NAMALWA (cell line): Measurements from ENCODE around the gene CDC16.
"Not testable (repeated sequence)": the region's sequence is repeated elsewhere in the genome, so short reads cannot be mapped to it uniquely, and the experiment has no call there.

ENCODE experiments used
- DNase-seq: peaks from one replicate; pipeline ENCODE4 v3.0.0-alpha.2; 2015; ENCODE audit warnings: low spot score

CDC16 gene, protein sequence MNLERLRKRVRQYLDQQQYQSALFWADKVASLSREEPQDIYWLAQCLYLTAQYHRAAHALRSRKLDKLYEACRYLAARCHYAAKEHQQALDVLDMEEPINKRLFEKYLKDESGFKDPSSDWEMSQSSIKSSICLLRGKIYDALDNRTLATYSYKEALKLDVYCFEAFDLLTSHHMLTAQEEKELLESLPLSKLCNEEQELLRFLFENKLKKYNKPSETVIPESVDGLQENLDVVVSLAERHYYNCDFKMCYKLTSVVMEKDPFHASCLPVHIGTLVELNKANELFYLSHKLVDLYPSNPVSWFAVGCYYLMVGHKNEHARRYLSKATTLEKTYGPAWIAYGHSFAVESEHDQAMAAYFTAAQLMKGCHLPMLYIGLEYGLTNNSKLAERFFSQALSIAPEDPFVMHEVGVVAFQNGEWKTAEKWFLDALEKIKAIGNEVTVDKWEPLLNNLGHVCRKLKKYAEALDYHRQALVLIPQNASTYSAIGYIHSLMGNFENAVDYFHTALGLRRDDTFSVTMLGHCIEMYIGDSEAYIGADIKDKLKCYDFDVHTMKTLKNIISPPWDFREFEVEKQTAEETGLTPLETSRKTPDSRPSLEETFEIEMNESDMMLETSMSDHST

DNA sequence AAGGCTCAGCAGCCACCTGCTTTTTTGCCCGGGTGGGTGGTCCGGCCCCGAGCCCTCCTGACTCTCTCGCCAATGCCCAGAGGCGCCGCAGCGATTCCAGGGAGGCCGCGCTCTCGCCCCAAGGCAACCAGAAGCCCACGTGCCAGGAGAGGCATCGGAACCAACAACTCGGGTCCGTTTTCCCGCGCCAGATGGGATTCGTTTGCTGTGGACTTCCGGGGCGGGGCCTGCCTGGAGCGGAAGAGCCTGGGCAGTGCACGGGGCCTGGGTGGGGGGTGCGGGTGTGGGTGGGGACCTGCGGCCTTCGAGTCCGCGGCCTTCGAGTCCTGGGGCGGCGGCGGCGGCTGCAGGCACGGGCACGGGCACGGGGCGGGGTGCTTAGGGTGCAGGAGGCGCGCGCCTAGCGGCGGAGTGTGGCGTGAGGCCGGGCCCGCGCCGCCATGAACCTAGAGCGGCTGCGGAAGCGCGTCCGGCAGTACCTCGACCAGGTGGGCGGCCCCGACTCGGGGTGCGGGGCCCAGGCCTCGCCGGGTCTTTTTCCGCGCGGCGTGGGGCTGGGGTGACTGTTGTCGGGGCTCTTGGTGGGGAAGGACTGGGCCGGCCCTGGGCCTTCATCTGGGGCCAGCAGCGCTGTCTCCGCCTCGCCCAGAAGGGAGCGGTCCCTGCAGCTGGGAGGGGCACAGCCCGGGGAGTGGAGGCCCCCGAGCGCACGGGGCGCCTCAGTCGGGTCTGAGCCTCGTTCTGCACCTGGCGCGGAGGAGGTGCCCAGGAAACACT, at the start of gene CDC16:
Gene CDC16, plus strand, starts transcription at position 253 of the 777 bp plus-strand sequence. Its CDS starts 188 bp downstream, at position 441.
- peak; percentile 96 for DNase-seq

DNA sequence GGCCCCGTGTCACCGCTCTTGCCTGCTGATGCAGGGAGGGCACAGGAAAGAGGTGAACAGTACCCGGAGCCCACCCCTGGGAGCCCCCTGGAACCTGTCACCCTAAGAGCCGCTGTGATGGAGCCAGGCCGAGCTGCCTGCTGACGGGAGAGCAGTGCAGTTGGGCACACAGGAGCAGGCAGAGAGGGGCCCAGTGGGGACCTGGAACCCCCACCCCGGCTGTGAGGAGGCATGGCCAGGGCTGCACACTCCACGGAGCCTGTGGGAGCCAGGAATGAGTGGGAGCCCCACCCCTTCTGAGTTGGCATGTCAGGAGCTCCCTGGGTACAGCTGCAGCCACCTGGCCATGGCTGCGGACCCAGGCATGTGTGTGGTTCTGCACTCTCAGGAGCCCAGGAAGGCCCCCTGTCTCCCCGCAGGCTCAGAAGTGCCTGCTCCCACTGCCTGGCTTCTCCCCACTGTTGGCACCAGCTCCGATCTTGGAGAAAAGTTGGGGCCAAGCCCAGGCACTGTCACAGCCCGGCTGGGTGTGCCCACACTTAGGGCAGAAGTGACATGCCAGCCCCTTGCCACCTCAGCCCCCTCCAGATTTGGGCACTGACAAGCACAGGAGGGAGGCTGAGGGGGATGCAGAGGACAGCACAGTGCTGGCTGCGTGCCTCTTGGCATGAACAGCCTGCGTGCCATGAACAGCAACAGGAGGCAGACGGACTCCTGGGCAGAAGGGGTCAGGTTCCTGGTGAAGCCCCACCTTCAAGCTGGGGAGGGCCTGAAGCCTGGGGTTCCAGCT, 49.3 kb upstream of the CDC16 start:
- DNase-seq, result no peak

DNA sequence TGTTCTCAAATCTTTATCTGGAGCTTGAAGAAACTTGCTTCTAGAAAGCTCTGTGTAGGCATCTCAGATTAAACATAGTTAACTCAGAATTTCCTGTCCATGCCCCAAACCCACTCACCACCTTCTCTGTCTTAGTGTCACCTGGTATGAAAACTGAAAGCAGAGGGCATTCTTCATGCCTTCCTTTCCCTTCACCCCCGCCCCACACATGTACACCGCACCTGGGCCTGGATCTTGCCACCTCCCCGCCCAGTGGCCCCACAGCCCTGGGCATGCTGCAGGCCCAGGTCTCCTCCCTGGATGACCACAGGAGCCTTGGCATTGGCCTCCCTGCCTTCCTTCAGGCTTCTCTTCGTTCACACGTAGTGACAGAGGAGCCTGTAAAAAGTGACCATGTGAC, 39.8 kb upstream of the CDC16 start:
- no peak for DNase-seq

DNA sequence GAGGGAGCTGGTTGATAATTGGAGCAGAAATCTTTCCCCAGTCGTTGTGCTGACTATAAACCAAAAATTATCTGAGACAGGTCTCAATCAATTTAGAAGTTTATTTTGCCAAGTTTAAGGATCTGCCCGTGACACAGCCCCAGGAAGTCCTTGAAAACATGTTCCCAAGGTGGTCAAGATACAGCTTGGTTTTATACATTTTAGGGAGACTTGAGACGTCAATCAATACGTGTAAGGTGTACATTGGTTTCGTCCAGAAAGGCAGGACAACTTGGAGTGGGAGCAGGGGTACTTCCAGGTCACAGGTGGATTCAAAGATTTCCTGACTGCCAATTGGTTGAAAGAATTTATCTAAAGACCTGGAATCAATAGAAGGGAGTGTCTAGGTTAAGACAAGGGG, 38.1 kb upstream of the CDC16 start:
- no peak for DNase-seq

DNA sequence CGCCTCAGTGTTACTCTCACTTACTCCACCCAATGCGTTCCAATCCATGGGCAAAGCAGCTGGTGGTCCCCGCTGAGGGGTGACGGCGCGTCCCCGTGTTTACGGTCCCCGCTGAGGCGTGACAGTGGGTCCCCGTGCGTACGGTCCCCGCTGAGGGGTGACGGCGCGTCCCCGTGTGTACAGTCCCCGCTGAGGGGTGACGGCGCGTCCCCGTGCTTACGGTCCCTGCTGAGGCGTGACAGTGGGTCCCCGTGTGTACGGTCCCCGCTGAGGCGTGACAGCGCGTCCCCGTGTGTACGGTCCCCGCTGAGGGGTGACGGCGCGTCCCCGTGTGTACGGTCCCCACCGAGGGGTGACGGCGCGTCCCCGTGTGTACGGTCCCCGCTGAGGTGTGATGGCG, 36.1 kb upstream of the CDC16 start:
- no peak for DNase-seq

DNA sequence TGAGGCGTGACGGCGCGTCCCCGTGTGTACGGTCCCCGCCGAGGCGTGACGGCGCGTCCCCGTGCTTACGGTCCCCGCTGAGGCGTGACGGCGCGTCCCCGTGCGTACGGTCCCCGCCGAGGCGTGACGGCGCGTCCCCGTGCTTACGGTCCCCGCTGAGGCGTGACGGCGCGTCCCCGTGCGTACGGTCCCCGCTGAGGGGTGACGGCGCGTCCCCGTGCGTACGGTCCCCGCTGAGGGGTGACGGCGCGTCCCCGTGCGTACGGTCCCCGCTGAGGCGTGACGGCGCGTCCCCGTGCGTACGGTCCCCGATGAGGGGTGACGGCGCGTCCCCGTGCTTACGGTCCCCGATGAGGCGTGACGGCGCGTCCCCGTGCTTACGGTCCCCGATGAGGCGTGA, 35.2 kb upstream of the CDC16 start:
- not testable (repeated sequence) for DNase-seq

DNA sequence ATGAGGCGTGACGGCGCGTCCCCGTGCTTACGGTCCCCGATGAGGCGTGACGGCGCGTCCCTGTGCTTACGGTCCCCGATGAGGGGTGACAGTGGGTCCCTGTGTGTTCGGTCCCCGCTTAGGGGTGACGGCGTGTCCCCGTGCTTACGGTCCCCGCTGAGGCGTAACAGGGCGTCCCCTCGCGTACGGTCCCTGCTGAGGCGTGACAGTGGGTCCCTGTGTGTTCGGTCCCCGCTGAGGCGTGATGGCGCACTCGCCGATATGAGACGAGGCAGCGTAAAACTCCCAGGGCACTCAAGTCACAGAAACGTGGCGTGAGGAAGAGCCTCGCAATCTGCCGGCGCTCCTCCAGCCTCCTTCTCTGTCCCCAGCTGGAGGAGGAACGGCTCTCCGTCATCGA, 34.7 kb upstream of the CDC16 start:
- no peak for DNase-seq

DNA sequence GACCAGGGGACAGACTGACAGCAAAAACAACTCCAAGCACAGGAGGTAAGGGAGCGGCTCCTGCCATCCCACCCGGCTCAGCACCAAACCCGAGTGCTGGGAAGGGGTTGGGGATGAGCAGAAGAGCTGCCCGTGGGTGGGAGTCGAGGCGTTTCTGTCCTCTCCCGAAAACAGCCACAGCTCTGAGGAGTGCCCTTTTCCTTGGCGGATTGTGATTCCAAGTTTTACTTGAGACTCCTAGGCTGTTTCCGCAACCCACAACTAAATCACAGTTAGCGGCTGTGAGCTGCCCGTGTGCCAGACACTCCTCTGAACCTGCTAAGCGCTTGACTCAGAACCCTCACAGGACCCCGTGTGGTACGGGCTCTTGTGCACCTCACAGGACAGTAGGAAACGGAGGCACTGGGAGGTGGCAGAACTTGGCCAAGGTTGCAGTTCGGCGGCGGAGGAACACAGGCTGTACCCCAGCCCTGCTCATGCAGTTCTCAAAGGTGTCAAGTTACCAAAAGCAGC, 34.2 kb upstream of the CDC16 start:
- no peak for DNase-seq

DNA sequence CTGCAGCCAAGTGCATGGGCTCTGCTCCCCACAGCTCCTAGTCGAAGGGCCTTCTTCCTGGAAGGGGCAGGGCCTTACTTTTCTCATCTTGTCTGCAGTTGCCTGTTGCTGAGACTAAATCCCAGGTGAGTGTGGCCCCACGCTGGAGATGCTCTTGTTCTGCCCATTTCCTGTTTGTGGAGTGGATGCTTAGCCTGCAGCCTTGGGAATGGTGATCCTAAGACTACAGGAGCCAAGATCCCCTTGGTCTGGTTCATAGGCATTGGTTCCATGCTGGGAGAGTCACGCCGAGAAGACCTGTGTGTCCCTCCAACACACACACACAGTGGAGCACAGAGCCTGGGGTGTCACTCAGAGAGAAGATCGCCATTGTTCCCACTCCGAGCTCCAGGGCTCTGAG, 32.1 kb upstream of the CDC16 start:
- no peak for DNase-seq

DNA sequence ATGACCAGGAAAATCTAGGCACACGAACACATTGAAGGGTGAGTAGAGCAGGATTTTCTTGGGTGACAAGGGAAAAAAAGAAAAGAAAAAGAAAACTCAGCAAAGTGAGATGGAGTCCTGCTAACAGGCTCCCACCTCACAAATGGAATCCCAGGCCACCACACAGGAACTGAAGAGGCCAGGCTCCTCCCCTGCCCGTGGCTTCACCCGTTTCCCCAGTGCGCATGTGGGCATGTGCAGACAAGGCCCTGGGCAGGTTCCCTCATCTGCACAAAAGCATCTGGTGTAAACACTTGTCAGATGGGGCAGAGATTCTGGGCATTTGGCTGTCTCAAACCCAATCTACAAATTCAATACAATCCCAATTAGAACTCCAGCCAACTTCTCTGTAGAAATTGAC, 31.2 kb upstream of the CDC16 start:
- no peak for DNase-seq

DNA sequence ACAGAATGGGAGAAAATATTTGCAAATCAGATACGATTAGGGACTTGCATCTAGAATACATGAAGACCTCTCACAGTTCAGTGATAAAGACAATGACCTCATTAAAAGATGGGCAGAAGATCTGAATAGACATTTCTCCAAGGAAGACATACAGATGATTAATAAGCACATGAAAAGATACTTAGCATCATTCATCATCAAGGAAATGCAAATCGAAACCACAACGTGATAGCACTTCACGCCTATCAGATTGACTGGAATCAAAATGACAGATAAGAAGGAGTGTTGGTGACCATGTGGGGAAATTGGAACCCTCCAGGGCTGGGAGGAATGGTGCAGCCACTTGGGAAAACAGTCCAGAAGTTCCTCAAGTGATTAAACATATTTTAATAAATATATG, 29.8 kb upstream of the CDC16 start:
- DNase-seq, result no peak

DNA sequence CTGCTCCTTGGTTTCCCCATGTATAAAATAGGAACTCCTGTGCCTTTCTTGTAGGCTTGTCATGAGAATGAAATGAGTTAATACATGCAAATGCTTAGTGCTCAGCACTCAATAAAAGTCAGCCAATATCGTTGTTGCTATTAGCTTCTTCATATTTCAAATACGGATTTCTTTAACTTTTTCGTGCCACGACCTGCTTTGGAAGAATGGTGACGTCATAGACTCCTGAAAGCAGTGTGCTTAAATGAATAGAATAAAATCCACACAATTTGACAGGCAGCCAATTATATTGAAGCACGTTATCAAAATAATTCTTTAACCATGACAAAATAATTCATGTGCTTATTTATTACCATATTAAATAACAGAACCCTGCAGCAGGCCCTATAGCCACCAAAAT, 26.6 kb upstream of the CDC16 start:
- DNase-seq, result no peak

DNA sequence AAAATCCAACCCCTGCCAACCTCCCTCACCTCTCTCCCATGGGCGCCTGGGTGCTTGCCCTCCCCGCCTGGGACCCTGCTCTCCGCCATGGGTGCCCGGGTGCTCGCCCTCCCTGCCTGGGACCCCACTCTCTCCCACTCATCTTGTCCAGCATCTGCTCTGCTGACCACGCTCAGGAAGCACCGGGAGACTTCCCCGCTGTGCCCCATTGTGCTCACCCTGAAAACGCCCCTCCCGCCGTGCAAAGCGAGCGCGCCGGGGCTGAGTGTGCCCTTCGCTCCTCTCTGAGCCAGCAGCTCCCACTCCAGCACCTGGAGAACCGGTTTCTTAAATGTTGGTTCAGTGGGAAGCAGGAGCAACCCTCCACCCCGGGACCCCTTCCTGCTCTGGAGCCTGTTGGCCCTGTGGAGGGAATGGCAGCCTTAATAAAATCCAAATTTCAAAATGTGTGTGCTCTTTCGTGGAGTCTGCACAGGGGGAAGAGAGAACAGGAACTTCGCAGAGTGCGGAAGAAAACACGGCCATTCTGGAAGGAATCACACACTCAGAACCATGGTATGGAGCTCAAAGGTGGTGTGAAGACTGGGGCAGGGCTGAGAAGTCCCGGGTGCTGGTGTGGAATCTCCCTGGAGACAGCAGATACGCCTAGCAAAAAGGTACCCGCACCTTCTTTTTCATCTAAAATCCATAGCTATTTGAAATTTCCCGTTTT, 23.1 kb upstream of the CDC16 start:
- DNase-seq, result no peak

DNA sequence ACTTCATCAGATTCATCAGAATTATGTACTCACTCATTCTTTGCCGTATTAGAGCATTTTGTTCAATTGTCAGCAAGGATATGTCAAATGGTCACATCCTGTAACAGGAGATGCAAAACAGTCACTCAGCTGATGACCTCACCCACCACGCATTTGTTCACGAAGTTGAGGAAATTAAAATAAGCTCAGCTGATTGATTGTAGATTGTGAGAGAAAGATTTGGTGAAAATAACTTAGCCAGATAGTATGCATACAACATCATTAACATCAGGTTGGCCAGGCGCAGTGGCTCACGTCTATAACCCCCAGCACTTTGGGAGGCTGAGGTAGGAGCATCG, 22.6 kb upstream of the CDC16 start:
- DNase-seq, result no peak

DNA sequence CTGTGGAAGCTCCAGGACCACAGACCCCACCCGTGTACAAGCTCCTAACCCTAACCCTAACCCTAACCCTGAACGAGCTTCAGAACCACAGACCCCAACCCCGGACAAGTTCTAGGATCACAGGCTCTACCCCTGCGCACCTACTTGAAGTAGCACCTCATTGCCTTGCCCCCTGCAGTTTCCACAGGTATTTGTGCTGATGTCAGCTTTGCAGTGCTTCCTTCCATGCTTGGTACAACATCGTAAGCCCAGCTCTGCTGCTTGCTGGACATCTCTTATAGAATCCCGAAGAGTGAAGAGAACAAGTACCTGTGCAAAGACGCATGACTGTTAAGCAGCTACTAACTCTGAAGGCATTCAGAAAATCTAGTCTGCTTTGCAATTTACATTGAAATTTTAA, 20.7 kb upstream of the CDC16 start:
- no peak for DNase-seq

DNA sequence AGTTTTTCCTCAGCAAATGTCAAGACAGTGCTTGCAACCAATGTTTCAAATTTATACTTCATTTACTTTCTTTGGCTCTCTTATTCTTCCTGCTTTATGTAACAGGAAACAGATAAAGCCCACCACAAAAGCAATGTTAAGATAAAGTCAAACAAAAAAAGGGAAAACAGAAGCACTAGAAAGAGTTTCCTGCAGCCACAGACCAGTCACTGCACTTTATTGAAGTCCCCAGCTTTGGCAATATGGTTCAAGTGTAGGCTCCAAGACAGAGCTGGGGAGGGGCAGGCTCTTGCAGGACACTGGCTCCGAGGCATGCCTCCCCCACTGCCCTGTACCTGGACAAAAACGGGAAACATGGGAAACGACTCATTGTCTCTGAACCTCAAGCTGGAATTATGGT, 15.3 kb upstream of the CDC16 start:
- DNase-seq, result no peak

DNA sequence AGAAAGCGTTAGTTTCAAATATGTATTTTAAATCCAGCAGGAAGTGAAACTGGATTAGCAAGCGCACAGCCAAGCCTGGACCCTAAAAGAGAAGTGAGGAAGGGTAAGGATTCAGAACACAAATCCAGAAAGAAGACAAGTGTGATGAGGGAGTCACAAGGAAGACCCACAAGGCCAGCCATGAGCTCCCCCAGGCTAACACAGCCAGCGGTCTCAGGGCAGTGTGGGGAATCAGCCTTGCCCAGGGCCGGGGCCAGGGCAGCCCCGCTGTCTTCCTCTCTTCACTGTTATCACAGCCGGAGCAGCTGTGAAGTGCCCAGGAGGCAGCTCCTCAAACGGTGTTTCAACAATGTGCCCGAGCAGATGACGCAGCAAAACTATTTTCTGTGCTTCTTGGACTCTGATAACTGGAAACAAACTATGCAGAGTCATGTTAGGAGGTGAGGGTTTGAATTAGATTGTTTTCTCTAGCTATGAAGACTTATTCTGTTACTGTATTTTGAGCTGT, 12.2 kb upstream of the CDC16 start:
- DNase-seq, result no peak

DNA sequence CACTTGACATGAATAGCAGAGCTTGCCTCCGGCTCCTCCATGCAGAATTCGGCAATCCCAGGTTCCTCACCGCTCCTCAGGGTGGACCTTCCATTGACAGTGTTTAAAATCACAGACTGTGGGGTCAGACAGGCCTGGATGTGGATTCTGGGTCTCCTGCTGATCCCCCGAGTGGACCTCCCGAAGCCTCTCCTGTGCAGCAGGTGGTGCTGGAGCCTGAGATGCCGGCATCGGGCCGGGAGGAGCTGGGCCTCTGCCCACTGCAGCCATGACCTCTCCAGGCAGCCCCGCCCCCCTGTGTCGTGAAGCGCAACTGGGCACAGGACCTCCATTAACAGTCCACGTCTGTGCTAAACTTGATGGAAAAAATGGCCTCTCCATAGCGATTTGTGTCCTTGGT, 10.5 kb upstream of the CDC16 start:
- no peak for DNase-seq

DNA sequence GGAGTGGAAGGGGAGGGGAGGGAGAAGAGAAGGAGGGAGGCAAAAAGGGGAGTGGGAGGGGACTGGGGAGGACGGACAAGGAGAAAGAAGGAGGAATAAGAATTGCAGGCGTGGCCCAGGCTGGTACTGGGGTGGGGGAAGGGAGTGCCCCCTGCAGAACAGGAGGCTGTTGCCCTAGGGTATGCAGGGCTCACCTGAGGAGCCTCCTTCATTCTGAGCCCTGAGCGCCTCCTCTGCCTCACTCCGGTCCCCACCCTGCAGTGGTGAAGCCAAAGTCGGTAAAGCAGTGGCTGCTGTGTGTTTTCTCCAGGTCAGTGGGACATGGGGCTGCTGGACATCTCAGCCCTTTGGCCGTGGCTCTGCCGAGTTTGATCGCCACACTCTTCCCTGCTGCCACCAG, 9.1 kb upstream of the CDC16 start:
- DNase-seq, result peak; percentile 23

DNA sequence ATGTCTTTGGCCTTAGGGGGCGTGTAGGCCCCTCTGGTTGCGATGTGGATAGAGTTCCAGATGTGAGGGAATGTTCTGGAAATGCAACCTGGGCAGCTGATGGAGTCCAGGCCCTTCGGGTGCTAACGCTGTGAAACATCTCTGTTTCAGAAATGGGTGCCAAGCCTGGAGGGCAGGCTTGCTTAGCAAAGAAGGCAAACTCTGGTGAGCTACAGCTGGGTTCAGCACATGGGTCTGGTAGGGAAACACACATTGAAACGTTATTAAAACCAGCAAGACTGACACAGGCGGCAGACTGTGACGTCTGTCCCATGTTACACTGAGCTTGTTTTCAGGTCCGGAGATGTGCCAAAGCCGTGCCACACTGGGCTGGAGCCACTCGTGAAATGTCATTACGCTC, 8.6 kb upstream of the CDC16 start:
- peak; percentile 35 for DNase-seq

DNA sequence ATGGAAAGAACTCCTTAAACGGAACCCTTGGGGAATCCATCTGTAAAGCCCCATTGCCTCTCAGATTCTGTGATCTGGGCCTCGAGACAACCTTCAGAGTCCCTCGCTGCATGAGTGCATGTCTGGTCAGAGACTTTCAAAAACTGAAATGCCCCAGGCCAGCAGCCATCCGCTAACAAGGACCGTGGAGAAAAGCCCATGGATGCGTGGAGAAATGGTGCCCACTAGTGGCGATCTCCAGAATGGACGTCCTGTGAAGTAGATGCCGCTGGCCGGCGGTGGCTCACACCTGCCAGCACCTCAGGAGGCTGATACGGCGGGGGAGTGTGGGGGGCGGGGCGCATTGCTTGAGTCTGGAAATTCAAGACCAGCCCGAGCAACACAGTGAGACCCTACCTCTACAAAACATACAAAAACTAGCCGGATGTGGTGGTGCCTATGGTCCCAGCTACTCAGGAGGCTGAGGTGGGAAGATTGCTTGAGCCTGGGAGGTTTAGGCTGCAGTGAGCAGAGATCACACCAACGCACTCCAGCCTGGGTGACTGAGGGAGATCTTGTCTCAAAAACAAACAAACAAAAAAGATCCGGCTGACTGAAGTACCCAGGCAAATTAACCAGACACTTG, 7.9 kb upstream of the CDC16 start:
- DNase-seq, result peak; percentile 90
